ENCODE data around the gene CSPG4. TPM values are rescaled to one million over a fixed set of nuclear protein-coding genes. Genes with fewer than 3 reads are reported as not detected.
"Not testable (repeated sequence)": the region's sequence is repeated elsewhere in the genome, so short reads cannot be mapped to it uniquely, and the experiment has no call there.

The CSPG4 gene
- polyA plus RNA-seq (2013): 0.08 TPM

- 10% methylated on average over 34 of the region's 36 CpGs for WGBS (ENCODE audit: insufficient coverage)
- ChIA-PET CTCF (interaction anchor here (1.0 kb wide), 2 partner anchors 11 to 89 kb away, joined by 4 to 5 read pairs; a partner anchor contains a TSS), POLR2A (no interaction called here)
- peaks cover 0 to 31% (median 13%) of the 10 kb centered on the region in 5 experiments for H3K27me3 ChIP-seq (replicated peaks in 2 of 5; ENCODE audit: control insufficient read depth in 4 of 5, insufficient read depth in 5 of 5, low read length in 4 of 5)
- DNase-seq: no peak
- no peak within 1 kb of the TSS for H3K27ac ChIP-seq (ENCODE audit: insufficient read depth in 1 of 2, low read depth in 1 of 2, low read length in 2 of 2, poor library complexity in 1 of 2, severe bottlenecking in 2 of 2)
- no peaks in the 10 kb centered on the region for H3K36me3 ChIP-seq (ENCODE audit: control insufficient read depth in 4 of 4, insufficient read depth in 4 of 4, low read length in 3 of 4)
- H3K4me1 ChIP-seq (ENCODE audit: control extremely low read depth in 1 of 4, control insufficient read depth in 4 of 4, insufficient read depth in 4 of 4, low read length in 3 of 4): peaks cover 0 to 10% (median 4%) of the 10 kb centered on the region in 4 experiments
- H3K4me3 ChIP-seq (ENCODE audit: control insufficient read depth in 1 of 7, extremely low read depth in 1 of 7, insufficient read depth in 4 of 7, low read depth in 2 of 7, low read length in 6 of 7): no peak within 1 kb of the TSS
- no peaks in the 10 kb centered on the region for H3K9me3 ChIP-seq (ENCODE audit: control extremely low read depth in 1 of 5, control insufficient read depth in 4 of 5, insufficient read depth in 2 of 5, low read depth in 1 of 5, low read length in 4 of 5)
Measured at GRCh38 chr15:75712668-75713337, at the start of gene CSPG4. Gene CSPG4, minus strand, starts transcription at chr15:75712848. Its CDS starts 93 bp downstream, at chr15:75712755.

- CTCF ChIA-PET: not testable (repeated sequence)
- WGBS (ENCODE audit: insufficient coverage): no CpG with 5 or more reads among the region's 4 CpGs
Measured at GRCh38 chr15:75762357-75762718, 49.7 kb upstream of the CSPG4 start.

GRCh38 chr15:75761446-75762356 is 49.1 kb upstream of the CSPG4 start:
- Histone ChIP-seq H3K27ac (ENCODE audit: insufficient read depth in 1 of 2, low read depth in 1 of 2, low read length in 2 of 2, poor library complexity in 1 of 2, severe bottlenecking in 2 of 2) (no peak overlapping the region), H3K4me1 (ENCODE audit: control extremely low read depth in 1 of 4, control insufficient read depth in 4 of 4, insufficient read depth in 4 of 4, low read length in 3 of 4) (peaks cover 0 to 19% (median 13%) of the 10 kb centered on the region in 4 experiments), H3K36me3 (ENCODE audit: control insufficient read depth in 4 of 4, insufficient read depth in 4 of 4, low read length in 3 of 4) (no peaks in the 10 kb centered on the region), H3K9me3 (ENCODE audit: control extremely low read depth in 1 of 5, control insufficient read depth in 4 of 5, insufficient read depth in 2 of 5, low read depth in 1 of 5, low read length in 4 of 5) (no peaks in the 10 kb centered on the region), H3K27me3 (replicated peaks in 2 of 5; ENCODE audit: control insufficient read depth in 4 of 5, insufficient read depth in 5 of 5, low read length in 4 of 5) (no peaks in the 10 kb centered on the region), H3K4me3 (ENCODE audit: control insufficient read depth in 1 of 7, extremely low read depth in 1 of 7, insufficient read depth in 4 of 7, low read depth in 2 of 7, low read length in 6 of 7) (no peak overlapping the region)
- POLR2A ChIA-PET: no interaction called here
- no peak for DNase-seq
- CTCF ChIA-PET: no interaction called here
- WGBS (ENCODE audit: insufficient coverage): 99% methylated on average over 10 of the region's 10 CpGs

More at GRCh38 chr15:75762357-75762718, 49.7 kb upstream of the CSPG4 start:
- H3K27me3 ChIP-seq (replicated peaks in 2 of 5; ENCODE audit: control insufficient read depth in 4 of 5, insufficient read depth in 5 of 5, low read length in 4 of 5); H3K27ac ChIP-seq (ENCODE audit: insufficient read depth in 1 of 2, low read depth in 1 of 2, low read length in 2 of 2, poor library complexity in 1 of 2, severe bottlenecking in 2 of 2); DNase-seq; H3K36me3 ChIP-seq (ENCODE audit: control insufficient read depth in 4 of 4, insufficient read depth in 4 of 4, low read length in 3 of 4); H3K4me3 ChIP-seq (ENCODE audit: control insufficient read depth in 1 of 7, extremely low read depth in 1 of 7, insufficient read depth in 4 of 7, low read depth in 2 of 7, low read length in 6 of 7); POLR2A ChIA-PET; H3K9me3 ChIP-seq (ENCODE audit: control extremely low read depth in 1 of 5, control insufficient read depth in 4 of 5, insufficient read depth in 2 of 5, low read depth in 1 of 5, low read length in 4 of 5): not testable (repeated sequence)
- H3K4me1 ChIP-seq (ENCODE audit: control extremely low read depth in 1 of 4, control insufficient read depth in 4 of 4, insufficient read depth in 4 of 4, low read length in 3 of 4): peaks cover 0 to 19% (median 13%) of the 10 kb centered on the region in 4 experiments

- 99% methylated on average over 10 of the region's 14 CpGs for WGBS (ENCODE audit: insufficient coverage)
- Histone ChIP-seq H3K4me3 (ENCODE audit: control insufficient read depth in 1 of 7, extremely low read depth in 1 of 7, insufficient read depth in 4 of 7, low read depth in 2 of 7, low read length in 6 of 7) (no peak overlapping the region), H3K27ac (ENCODE audit: insufficient read depth in 1 of 2, low read depth in 1 of 2, low read length in 2 of 2, poor library complexity in 1 of 2, severe bottlenecking in 2 of 2) (no peak overlapping the region), H3K27me3 (replicated peaks in 2 of 5; ENCODE audit: control insufficient read depth in 4 of 5, insufficient read depth in 5 of 5, low read length in 4 of 5) (no peaks in the 10 kb centered on the region), H3K36me3 (ENCODE audit: control insufficient read depth in 4 of 4, insufficient read depth in 4 of 4, low read length in 3 of 4) (no peaks in the 10 kb centered on the region), H3K9me3 (ENCODE audit: control extremely low read depth in 1 of 5, control insufficient read depth in 4 of 5, insufficient read depth in 2 of 5, low read depth in 1 of 5, low read length in 4 of 5) (no peaks in the 10 kb centered on the region), H3K4me1 (ENCODE audit: control extremely low read depth in 1 of 4, control insufficient read depth in 4 of 4, insufficient read depth in 4 of 4, low read length in 3 of 4) (peaks cover 0 to 19% (median 13%) of the 10 kb centered on the region in 4 experiments)
- DNase-seq: no peak
- POLR2A ChIA-PET: no interaction called here
- CTCF ChIA-PET: interaction anchor here (2.3 kb wide), 1 partner anchor 30 kb away, joined by 7 read pairs; no protein-coding TSS in a partner anchor
Measured at GRCh38 chr15:75760704-75761435, 48.2 kb upstream of the CSPG4 start.

GRCh38 chr15:75760131-75760520 is 47.5 kb upstream of the CSPG4 start:
- H3K27ac ChIP-seq (ENCODE audit: insufficient read depth in 1 of 2, low read depth in 1 of 2, low read length in 2 of 2, poor library complexity in 1 of 2, severe bottlenecking in 2 of 2); H3K9me3 ChIP-seq (ENCODE audit: control extremely low read depth in 1 of 5, control insufficient read depth in 4 of 5, insufficient read depth in 2 of 5, low read depth in 1 of 5, low read length in 4 of 5); H3K27me3 ChIP-seq (replicated peaks in 2 of 5; ENCODE audit: control insufficient read depth in 4 of 5, insufficient read depth in 5 of 5, low read length in 4 of 5); DNase-seq; H3K36me3 ChIP-seq (ENCODE audit: control insufficient read depth in 4 of 4, insufficient read depth in 4 of 4, low read length in 3 of 4); H3K4me3 ChIP-seq (ENCODE audit: control insufficient read depth in 1 of 7, extremely low read depth in 1 of 7, insufficient read depth in 4 of 7, low read depth in 2 of 7, low read length in 6 of 7); POLR2A ChIA-PET: not testable (repeated sequence)
- H3K4me1 ChIP-seq (ENCODE audit: control extremely low read depth in 1 of 4, control insufficient read depth in 4 of 4, insufficient read depth in 4 of 4, low read length in 3 of 4): peaks cover 0 to 19% (median 13%) of the 10 kb centered on the region in 4 experiments
- CTCF ChIA-PET: interaction anchor here (2.0 to 2.3 kb wide), 2 partner anchors 17 to 30 kb away, joined by 5 to 7 read pairs; no protein-coding TSS in a partner anchor
- 96% methylated on average over 3 of the region's 7 CpGs for WGBS (ENCODE audit: insufficient coverage)

GRCh38 chr15:75759416-75760130 is 46.9 kb upstream of the CSPG4 start:
- no peaks in the 10 kb centered on the region for H3K9me3 ChIP-seq (ENCODE audit: control extremely low read depth in 1 of 5, control insufficient read depth in 4 of 5, insufficient read depth in 2 of 5, low read depth in 1 of 5, low read length in 4 of 5)
- H3K27ac ChIP-seq (ENCODE audit: insufficient read depth in 1 of 2, low read depth in 1 of 2, low read length in 2 of 2, poor library complexity in 1 of 2, severe bottlenecking in 2 of 2): peak overlapping the region in 1 of 2 experiments; percentile 81
- DNase-seq: peak in 2 of 3 donors; percentile 29 to 41
- POLR2A ChIA-PET: no interaction called here
- CTCF ChIA-PET: interaction anchor here (0.9 to 2.5 kb wide), 5 partner anchors 8 to 38 kb away, joined by 3 to 7 read pairs (median 5); no protein-coding TSS in a partner anchor
- H3K4me1 ChIP-seq (ENCODE audit: control extremely low read depth in 1 of 4, control insufficient read depth in 4 of 4, insufficient read depth in 4 of 4, low read length in 3 of 4): peaks cover 0 to 19% (median 13%) of the 10 kb centered on the region in 4 experiments
- no CpG with 5 or more reads among the region's 2 CpGs for WGBS (ENCODE audit: insufficient coverage)
- H3K4me3 ChIP-seq (ENCODE audit: control insufficient read depth in 1 of 7, extremely low read depth in 1 of 7, insufficient read depth in 4 of 7, low read depth in 2 of 7, low read length in 6 of 7): peak overlapping the region in 4 of 7 experiments; percentile 62 to 96 (median 70)
- no peaks in the 10 kb centered on the region for H3K27me3 ChIP-seq (replicated peaks in 2 of 5; ENCODE audit: control insufficient read depth in 4 of 5, insufficient read depth in 5 of 5, low read length in 4 of 5)
- no peaks in the 10 kb centered on the region for H3K36me3 ChIP-seq (ENCODE audit: control insufficient read depth in 4 of 4, insufficient read depth in 4 of 4, low read length in 3 of 4)

Data from common myeloid progenitor, CD34-positive (primary cell).